Amniotic stem cell (primary cell): Measurements from ENCODE around the gene KLHL3.

Experiments
- DNase-seq: peaks from one replicate; lab custom pipeline; 2025; lab: John Stamatoyannopoulos, UW

KLHL3 gene

DNA sequence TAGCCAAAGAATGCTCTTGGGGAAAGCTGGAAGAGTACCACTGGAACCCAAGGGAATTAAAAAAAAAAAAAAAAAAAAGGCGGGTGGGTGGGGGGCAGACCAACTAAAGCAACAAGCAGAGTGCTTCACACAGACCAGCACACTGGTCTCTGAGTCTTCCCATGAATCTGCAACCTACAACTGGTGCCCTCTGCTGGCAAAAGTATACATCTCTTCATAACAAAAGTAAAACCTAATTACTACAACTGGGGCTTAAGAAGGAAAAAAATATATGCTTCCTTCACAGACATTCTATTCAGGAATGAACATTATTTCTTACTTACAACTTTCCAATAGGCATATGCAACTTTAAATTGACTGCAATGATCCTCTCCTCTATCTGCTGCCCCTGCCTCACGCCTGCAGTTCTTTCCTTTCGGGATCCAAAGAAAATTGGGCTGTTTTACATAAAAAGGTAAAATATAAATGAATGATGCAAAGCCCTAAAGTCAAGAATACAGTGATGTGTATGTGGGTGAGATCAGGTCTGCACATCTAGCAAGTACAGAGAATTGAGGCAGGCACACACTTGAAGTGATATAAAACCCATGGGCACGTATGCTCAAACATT lies 7.2 kb upstream of the KLHL3 start:
- peak; percentile 49 for DNase-seq

DNA sequence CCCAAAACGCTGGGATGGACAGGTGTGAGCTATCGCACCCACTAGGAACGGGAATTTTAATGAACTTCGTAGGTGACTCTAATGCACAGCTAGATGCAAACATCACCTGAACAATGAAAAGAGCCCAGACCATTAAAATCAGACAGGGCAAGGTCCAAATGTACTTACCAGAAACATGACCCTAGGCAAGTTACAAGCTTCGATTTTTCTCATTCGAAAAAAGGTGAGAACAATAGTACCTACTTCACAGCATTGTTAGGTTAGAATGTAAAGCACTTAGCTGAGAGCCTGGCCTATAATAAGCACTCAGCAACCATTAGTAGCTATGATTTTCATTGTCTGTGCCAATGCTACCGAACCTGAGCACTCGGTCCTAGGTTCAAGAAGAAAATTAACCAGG lies 5.8 kb upstream of the KLHL3 start:
- no peak for DNase-seq

DNA sequence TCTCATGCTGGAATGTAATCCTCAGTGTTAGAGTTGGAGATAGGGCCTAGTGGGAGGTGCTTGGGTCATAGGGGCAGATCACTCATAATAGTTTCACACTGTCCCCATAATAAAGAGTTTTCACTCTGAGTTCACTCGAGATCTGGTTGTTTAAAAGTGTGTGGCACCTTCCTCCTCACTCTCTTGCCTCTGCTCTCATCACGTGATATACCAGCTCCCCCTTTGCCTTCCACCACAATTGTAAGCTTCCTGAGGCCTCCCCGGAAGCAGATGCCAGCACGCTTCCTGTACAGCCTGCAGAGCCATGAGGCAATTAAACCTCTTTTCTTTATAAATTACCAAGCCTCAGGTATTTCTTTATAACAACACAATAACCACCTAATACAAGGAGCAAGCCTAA lies 3.8 kb upstream of the KLHL3 start:
- DNase-seq = no peak

DNA sequence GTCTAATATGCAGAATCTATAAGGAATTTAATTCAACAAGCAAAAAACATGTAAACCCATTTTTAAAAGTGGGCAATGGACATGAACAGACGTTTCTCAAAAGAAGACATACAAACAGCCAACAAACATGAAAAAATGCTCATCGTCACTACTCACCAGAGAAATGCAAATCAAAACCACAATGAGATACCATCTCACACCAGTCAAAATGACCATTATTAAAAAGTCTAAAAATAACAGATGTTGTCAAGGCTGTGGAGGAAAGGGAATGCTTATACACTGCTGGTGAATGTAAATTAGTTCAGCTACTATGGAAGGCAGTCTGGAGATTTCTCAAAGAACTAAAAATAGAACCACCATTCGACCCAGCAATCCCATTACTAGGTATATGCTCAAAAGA lies 3.1 kb upstream of the KLHL3 start:
- DNase-seq = no peak

DNA sequence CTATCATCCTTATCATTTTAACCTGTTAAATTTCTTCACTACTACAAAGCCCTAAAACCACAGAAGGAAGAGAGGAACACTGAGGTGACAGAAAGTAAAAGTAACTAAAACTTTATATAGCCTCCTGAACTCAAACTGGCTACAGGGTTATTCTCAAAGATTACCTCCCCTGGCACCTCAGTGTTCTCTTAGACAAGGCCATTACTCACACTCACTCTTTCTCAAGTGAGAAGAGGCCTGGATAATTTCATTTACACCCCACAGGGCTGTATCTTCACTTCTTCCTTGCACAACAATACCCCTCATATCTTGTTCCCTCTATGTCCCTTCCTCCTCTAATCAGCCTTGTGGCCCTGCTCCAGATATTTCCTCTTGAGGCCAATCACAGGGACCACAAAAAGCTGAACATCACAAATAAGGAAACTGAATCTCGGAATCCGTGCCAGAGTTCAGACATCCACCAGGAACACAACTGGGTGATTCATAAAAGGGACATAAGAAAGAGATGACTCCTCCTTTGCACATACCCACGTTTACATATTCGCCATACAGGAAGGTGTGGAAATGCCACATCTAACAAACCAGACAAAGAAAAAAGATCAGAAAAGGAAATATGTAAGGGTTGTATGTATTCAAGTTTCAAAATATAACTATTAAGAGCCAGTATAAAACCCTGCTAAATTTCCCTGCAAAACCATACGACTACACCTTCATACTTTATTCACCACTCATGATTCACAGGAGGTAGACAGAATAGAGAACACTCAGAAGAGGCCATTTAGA lies 1.7 kb upstream of the KLHL3 start:
- DNase-seq = no peak

DNA sequence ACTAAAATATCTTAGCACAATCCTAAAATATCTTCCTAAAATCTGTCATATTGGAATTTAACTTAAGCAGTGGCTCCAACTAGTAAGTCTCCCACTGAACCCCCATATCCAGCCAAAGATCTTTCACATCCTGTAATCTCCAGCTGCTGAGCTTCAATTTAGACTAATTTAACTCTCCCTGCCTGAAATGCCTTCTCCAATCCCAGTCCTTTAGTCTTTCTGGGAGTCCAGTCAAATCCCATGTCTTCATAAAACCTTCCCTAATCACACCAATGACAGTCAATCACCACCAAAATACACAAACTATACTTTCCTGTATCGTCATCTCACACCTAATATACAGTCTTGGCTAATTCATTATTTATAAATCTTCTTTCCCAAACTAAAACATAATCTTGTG lies 607 bp upstream of the KLHL3 start:
- no peak for DNase-seq

DNA sequence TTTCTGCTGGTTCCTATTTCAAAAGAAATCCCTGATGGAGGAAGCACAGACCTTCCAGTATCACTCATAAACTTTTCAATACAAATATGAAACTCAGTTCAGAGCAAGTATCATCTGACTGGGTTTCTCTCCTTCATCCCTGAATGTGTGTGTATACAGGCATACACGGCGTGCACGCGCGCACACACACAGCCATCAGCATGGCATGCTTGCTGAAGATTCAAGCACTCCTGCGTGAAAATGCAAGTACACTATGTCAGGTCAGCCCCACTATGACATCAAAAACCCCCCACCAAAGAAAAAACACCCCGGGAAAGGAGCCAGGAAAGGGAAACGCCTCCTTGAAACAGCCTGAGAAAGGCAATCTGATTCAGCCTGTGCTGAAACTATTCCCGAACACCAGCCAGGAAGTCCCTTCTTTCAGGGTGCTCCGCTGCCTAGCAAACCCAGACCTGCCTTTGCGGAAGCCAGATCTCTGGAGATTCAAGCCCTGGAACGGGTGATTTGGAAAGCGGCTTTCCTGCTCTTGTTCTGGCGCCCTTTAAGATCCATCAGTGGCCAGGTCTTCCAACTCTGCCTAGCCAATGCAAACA lies 831 bp downstream of the KLHL3 start:
- DNase-seq = no peak

DNA sequence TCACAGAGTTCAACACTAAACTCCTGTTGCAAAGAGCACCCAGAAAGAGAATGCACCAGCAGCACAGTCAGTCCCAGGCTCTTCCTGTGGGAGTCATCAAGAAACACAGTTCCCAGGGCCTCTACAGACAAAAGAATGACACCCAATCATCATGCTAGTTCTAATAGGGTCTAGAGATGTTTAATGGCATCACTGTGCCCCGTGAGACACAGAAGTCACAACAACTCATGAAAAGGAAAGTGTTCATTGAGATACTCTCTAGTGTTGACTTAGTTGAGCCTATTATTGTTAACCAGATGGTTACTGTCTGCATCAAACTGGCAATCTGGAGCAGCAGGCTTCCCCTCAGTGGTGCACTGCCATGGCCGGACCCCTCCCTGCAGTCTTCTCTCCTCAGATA lies 1.6 kb downstream of the KLHL3 start:
- DNase-seq = no peak

DNA sequence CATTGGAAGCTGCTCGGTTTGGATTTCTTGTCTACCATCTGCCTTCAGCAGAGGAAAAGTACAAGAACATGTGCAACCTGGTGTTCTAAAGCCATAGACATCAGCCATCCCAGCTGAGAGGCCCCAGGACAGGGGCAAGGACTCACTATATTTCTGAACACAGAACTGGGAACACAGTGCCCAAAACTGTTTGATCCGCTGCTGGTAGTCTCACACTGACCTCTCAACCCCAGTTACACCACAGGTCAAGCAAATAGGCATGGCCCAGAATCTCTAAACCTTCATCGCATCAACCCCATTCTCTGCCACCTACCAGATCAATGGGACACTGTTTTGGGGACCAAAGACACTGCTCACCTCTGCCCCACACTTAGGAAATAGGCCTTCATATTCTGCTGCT lies 2.0 kb downstream of the KLHL3 start:
- no peak for DNase-seq

DNA sequence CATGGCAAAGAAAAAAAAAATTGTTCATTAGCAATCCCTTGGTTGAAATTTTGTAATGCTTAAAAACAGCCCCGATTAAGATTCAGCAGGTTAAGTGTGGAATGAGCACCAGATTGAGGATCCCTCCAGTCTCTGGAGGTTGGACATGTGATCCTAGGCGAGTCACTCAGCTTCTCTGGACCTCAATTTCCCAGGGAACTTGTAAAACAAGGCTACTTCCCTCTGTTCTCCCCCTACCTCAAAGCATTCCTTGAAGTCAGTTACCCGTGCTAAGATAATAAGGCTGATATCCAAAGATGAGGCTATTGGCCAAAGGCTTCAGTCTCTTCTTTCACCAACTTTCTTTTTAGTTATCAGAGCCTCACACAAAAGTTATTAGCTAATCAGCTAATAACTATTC lies 2.9 kb downstream of the KLHL3 start:
- DNase-seq = no peak

DNA sequence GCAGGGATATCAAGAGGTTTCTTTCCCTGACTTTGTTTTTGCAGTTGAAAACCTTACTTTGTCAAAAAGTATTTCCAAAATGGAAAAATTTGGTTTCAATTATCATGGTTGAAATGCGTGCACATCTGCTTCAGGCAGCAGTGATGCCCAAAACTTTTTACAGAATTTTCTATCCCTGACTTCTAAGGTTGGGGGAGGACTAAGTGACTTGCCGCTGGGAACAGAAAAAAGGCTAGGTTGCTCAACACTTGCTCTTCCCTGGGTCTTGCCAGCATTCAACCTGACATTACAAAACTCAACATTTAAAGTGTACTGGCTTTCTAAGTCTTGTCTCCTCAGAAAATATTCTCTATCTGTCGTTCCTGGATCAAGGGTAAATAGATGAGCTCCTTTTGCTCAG lies 4.7 kb downstream of the KLHL3 start:
- DNase-seq = no peak

DNA sequence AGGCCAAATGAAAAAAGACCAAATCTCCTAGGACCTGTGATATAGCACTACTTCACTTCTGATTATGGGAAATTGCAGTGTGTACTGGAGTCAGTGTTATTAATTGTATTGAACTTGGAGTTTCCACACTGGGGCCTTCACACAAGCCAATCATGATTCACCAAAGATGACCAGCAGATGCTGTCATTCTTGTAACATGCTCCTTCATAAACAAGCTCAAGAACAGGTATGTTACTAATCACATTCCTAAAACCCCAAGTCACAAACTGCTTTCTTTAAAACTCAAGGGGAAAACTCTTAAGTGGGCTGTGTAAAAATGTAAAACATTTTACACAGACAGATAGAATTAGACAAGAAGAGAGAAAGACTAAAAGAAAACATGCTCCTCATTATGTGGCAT lies 5.6 kb downstream of the KLHL3 start:
- DNase-seq = no peak

DNA sequence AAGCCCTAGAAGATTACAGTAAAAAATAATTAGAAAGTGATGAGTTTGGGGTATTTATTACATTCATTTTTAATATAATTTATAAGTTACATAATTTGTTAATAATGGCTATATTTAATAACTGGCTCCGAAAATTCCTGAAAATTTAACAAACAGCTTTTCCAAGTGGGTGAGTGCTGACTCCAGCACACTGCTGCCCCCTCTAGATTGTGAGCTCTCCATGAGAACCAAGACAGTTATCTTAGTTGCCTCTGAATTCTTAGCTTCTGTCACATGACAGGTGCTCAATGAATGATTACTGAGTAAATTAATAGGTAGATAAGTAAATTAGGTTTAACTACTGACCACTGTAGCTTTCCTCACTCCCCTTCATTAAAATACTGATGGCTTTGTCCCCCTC lies 7.8 kb downstream of the KLHL3 start:
- DNase-seq = no peak

DNA sequence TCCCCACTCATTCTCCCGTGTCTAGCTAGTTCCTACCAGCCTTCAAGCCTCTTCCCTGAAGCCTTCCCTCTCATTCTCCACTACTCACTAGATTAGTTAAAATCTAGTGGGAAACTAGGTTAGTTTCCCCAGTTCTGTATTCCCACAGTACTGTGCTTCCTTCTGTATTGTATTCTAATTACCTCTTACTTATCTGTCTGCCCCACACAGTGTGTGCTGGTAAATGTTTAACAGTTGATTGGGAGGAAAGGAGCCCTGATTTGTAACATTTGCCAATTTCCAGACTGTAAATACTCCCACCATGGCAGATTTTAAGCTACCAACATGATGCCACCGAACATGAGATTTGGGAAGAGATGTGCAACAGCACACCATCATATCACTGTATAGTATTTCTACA lies 8.3 kb downstream of the KLHL3 start:
- DNase-seq = no peak

DNA sequence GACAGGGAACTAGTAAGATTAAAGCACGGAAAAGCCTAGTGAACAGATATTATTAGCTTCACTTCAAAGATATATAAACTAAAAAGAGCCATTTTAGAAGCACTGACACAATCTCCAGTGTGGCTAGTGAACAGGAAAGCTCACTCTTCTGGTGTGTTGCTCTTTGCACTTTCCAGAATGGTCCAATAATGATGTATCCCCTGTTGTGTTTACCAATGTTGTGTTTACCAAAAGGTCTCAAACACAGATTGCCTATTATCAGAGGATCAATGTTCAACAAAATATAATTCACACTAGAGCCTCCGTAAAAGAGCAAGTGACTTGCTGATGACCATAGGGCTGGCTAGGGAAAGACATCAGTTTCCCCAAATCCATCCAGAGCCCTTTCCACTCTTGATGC lies 11.6 kb downstream of the KLHL3 start:
- no peak for DNase-seq

DNA sequence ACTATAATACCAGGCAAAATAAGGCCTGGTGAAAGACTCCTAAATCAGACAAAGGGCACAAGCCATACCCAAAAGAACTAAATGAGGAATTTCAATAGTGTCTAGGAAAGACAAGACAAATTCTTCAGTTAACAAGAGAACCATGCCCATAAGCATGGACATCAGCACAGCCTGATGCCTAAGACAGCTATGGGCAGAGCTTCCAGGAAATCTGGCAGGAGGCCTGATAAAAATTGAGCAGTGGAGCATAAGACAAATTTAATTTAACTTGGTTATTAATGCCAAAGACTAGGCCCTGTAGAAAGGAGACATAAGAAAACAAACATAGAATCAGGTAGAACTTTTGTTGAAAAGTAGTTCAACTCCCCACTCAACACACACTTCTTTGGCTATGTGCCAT lies 17.3 kb downstream of the KLHL3 start:
- no peak for DNase-seq

DNA sequence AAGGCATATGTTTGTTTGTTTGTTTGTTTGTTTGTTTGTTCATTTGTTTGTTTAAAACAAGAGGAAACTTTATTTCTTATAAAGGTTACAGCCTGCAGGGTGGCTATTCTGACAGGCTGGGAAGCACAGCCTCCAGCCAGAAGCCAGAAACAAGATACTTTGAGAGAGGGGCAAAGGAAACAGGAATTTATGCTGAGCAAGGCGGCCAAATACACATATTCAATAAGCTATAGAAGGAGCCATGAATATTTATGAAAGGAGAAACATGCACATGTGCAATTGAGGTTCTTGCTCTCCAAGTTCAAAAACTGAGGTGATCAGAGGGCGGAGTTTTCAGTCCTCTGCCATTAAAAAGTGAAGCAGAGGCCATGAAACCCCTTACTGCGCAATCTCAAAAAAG lies 19.6 kb downstream of the KLHL3 start:
- no peak for DNase-seq

DNA sequence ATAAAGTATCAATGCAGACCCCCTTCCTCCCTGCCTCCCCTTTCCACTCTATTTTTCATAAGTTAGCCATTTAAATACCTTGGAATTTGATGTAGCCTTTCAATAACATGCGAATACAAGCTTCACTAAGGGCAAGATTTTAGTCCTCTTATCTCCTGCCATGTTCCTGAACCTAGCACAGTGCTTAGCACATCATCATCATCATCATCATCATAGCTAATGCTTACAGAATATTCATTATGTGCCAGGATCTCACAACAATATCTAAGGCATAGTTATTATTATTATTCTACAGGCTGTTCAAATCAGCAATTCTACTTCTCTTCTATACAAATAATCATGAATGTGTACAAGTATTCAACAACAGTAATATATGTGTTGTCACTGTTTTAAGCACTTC lies 20.4 kb downstream of the KLHL3 start:
- DNase-seq = no peak

DNA sequence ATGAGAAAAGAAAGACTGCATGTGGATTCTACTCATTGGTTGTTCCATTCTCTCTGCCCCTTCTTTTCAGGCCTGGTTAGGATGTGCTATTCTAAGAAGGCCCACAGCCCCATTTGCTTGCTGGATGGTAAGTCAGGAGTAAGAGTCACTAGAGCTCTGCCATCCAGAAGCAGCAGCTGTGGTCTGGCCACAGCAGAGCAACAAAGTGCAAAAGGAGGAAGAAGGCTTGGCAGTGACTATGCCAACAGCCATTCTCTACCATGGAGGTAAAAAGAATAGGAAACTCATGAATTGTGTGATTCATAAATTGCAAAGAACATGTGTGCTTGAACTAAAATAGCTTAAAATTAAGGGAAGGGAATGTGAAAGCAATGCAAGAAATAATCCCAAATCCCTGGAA lies 20.9 kb downstream of the KLHL3 start:
- no peak for DNase-seq

DNA sequence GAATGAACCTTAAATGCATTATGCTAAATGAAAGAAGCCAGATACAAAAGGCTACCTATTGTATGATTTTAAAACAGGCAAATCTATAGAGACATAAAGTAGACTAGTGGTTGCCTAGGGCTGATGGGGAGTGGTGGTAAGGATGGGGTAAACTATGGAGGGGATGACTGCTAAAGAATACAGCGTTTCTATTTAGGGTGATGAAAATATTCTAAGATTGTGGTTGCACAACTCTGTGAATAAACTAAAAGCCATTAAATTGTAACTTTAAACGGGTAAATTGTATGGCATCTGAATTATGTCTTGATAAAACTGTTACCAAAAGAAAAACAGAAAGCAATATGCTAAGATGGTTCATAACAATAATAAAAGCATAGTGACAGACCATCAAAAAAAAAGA lies 21.4 kb downstream of the KLHL3 start:
- no peak for DNase-seq

DNA sequence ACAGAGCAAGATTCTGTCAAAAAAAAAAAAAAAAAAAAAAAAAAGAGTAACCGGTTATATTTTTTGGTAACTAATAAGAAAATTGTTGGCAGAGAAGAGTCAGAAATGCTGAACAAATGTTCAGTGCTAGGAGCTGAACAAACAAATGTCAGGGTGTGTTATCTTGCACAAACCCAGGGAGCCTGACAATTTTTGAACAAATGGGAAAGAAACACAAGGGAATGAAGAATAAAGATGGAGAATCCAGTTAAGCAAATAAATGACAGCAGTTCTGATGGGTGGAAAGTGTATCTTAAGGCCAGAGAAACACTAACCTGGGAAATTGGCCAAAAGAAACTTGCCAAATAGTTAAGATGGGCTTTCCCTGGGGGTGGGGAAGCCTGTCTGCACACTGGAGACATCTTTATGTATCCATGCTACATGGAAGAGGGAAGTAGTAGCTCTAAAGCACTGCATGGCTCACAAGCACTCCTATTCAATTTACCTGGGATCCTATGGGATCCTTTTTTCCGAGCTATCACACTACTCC lies 23.7 kb downstream of the KLHL3 start:
- DNase-seq = no peak

DNA sequence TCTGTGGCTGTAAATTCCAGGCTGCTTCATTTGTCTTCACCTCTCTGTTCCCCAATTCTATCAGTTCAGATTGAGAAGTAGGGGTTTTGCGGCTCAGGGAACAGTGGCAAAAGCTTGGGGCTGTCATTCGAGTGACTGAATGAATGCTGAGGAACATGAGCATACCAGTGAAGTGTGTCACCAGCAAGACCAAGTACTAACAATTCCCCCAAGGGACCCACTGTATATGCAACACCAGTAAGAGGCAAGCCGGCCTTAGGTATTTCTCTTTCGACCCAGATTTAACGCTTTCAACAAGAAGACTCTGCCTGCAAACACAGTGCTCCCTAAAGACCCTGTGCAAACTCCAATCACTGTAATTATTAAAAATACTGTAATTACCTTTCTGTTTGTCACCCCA lies 25.8 kb downstream of the KLHL3 start:
- no peak for DNase-seq

DNA sequence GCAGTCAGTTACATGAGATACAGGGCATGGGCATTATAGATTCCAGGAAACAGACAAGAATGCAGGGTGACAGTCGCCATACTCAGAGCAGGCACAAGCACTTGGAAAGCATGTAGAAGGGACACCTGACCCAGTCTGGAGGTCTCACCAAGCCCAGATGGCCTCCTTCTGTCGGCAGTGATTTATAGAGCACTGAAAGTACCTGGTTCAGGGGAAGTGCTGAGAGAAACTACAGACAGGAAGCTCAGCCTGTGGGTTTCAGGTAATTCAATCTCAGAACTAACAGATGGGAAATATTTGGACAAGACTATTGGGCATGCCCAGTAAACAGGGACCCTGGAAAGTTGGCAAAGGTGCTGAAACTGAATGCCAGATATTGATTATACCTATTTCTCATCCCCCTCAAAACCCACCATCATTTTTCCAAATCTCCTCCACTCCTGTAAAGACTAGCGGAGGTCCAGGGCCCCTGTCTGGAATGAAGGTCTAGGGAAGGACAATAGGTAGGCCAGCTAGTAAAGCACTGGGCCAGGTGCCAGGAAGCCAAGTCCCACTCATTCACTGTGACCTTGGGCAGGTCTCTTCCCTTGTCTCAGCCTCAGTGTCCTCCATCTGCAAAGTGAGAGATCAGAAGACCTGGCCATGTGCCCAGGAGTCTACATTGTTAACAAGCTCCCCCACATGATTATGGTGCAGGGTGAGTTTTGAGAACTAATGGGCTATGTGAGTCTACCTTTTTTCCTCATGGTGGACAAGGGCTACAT lies 26.9 kb downstream of the KLHL3 start:
- DNase-seq = no peak
